Measurements from ENCODE around the gene DNER. TPM values are rescaled to one million over a fixed set of nuclear protein-coding genes. Genes with fewer than 3 reads are reported as not detected.
"Not testable (repeated sequence)": the region's sequence is repeated elsewhere in the genome, so short reads cannot be mapped to it uniquely, and the experiment has no call there.

The DNER gene
- total RNA-seq, 1 donor from 2014 or later: 4.1 TPM

GRCh38 chr2:229571243-229571642, 143.1 kb downstream of the DNER start:
- DNase-seq (ENCODE audit: low spot score): no peak

GRCh38 chr2:229566370-229566769, 148.0 kb downstream of the DNER start:
- DNase-seq (ENCODE audit: low spot score): no peak

- no peak for DNase-seq (ENCODE audit: low spot score)
These were observed 150.0 kb downstream of the DNER start for GRCh38 chr2:229564300-229564907.

DNA sequence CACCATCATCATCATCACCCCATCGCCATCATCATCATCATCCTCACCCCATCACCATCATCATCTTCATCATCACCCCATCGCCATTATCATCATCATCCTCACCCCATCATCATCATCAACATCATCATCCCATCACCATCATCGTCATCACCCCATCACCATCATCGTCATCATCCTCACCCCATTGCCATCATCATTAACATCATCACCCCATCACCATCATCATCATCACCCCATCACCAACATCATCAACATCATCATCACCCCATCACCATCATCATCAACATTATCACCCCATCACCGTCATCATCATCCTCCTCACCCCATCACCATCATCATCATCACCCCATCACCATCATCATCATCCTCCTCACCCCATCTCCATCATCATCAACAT, 151.0 kb downstream of the DNER start:
- DNase-seq (ENCODE audit: low spot score): no peak

- no peak for DNase-seq (ENCODE audit: low spot score)
These were observed 151.8 kb downstream of the DNER start for GRCh38 chr2:229562472-229563127.

DNA sequence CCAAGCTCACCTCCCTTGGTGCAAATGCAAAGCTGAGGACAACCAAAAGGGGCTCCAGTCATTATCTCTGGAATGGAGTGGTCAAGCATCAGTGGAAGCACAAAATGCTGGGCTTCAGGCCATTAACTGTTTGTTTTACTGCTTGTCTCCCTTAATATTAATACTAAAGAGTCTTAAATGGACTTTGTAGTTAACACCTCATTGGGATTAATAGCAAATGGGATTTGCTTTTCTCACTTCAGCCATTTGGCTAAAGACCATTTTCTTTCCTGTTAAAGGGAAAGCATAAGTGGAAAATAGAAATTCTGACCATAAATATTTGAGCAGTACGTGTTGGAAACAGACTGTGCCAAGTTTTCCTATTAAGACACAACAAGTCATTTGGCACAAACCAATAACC, 154.4 kb downstream of the DNER start:
- DNase-seq (ENCODE audit: low spot score): no peak

DNA sequence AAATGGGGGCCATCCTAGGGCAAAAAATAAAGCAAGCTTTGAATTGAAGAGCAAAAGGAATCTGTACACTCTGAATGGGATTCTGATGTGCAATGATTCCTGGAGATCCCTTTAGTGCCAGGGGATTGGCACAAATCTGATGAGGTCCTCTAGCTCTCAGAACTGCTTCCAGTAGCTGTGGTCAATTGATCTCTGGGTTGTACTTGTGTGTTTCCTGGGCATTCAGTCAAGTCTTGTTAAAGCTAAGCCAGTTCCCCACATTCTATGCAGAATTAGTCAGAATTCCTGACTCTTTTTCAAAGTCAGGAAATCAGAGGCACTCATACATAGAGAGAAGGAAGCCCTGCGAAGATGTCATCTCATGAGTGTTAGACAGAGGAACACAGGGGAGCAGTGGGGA, 161.3 kb downstream of the DNER start:
- DNase-seq (ENCODE audit: low spot score): no peak

DNA sequence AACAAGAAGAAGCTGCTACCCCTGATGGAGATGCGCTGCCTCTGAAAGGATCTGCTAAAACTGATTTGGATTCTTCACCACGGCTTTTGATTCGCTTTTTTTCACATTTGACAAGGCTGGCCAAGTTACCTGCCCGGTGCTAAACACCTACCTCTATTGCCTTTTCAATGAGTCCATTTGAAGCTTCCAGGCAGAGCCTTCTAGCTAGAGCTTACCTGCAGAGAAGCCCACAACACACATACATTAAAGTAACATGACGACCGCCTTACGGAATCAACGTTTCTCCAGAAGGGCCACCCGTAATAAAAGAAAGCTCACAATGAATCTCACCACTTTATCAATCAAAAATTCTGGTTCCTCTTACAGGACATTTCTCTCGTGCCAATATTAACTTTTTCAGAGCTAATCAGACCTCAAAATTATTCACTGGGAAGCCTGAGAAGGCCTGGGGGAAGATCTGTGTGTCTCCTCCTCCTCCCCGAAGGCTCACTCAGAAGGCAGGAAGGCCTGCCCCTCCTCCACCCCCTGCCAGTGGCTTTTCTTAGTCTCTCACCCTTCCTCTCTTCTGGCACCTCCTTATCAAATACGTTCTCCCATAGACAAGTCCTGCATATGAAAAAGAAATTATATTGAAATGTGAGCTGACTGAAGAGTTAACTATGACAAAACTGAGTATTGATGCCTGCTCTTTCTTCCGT, 171.0 kb downstream of the DNER start:
- DNase-seq (ENCODE audit: low spot score): no peak

GRCh38 chr2:229539628-229540027, 174.7 kb downstream of the DNER start:
- DNase-seq (ENCODE audit: low spot score): no peak

- no peak for DNase-seq (ENCODE audit: low spot score)
These were observed 182.8 kb downstream of the DNER start for GRCh38 chr2:229531594-229531993.

DNA sequence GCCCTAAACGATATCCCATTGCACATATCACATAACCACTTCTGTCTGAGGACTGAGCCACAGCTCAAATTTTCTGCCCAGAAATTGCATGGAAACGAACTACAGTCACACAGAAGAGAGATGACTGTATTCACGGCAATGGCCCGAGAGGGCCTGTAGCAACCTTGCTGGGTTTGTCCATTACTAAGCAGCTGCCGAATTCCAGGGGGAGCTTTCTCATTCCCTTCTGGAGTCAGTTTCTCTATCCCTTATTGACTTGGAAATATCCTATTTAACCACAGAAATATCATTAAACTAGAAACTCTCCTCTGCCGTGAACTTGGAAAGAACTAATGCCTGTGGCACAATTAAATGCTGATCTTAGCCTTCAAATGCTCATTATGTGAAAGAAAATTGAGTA, 183.9 kb downstream of the DNER start:
- DNase-seq (ENCODE audit: low spot score): no peak

GRCh38 chr2:229528846-229529245, 185.5 kb downstream of the DNER start:
- no peak for DNase-seq (ENCODE audit: low spot score)

DNA sequence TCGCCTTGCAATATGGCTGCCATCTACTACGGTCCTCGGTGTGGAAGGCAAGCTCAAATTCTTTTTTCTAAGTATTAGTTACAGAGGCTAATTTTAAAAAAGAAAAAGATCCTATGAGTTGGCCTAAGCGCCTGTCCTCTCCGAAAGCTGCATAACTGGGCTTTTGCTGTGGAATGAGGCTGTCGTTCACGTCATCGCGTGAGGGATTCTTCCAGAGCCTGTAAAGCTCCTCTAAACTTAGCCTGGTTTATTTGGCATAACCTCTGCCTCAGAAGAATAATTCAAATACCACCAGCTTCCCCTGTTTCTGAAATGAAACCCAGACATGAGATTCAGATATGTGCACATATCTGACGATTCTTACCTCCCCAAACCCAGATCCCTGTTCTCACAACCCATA, 187.4 kb downstream of the DNER start:
- peak; percentile 80 for DNase-seq (ENCODE audit: low spot score)

DNA sequence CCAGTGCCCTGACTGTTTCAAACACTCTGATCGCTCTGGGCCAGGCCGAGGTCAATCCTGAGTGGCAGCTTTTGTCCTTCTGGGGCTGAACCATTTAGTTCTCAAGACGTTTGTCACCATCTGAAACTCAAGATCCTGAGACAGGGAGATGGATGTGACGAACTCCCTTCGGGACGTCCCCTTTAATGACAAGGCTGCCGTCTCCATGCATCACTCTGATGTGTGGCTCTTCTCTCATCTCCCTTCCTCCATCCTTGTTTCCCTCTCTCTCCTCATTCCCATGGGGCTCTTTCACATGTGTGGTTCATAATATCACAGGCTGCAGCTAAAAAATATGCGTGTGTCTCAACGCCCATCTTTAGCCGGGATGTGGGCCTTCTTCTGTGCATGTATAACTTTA, 189.6 kb downstream of the DNER start:
- no peak for DNase-seq (ENCODE audit: low spot score)

GRCh38 chr2:229523663-229524062, 190.7 kb downstream of the DNER start:
- no peak for DNase-seq (ENCODE audit: low spot score)

DNA sequence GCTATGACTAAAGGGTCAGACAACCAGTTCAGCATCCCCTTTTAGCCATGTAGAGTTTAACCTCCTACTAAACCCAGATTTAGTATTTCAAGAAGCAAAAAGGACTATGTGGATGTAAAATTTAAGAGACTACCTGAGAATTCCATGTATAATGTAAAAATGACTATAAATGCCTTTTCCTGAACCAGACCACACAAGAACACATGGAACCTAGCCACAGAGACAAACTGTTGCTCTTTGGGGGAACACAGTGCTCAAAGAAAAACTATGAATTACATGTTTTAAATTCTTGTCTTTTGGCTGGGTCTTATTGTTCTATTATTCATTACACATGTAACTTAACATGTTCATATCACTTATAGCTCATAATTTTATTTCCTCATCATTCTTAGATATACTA, 192.8 kb downstream of the DNER start:
- DNase-seq (ENCODE audit: low spot score): no peak

GRCh38 chr2:229520691-229521096, 193.7 kb downstream of the DNER start:
- DNase-seq (ENCODE audit: low spot score): peak; percentile 55

GRCh38 chr2:229519655-229520430, 194.5 kb downstream of the DNER start:
- no peak for DNase-seq (ENCODE audit: low spot score)

- no peak for DNase-seq (ENCODE audit: low spot score)
These were observed 200.0 kb downstream of the DNER start for GRCh38 chr2:229514273-229514895.

- DNase-seq (ENCODE audit: low spot score): no peak
These were observed 202.8 kb downstream of the DNER start for GRCh38 chr2:229511524-229511923.

DNA sequence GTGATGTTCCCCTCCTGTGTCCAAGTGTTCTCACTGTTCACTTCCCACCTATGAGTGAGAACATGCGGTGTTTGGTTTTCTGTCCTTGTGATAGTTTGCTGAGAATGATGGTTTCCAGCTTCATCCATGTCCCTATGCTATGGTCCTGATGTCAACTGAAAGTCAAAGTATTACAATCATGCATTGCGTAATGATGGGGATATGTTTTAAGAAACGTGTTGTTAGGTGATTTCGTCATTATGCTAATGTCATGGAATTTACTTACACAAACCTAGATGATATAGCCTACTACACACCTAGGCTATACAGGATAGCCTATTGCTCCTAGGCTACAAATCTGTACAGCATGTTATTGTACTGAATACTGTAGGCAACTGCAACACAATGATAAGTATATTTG, 207.7 kb downstream of the DNER start:
- DNase-seq (ENCODE audit: low spot score): not testable (repeated sequence)
